Measurements from ENCODE around the gene NXN.
"Not testable (repeated sequence)": the region's sequence is repeated elsewhere in the genome, so short reads cannot be mapped to it uniquely, and the experiment has no call there.

GRCh38 chr17:755319-755961, 224.1 kb downstream of the NXN start:
- TF ChIP-seq POLR2A (IDR thresholded peaks at IDR 0.05; ENCODE audit: low read depth, low read length); POLR2AphosphoS5 (IDR thresholded peaks at IDR 0.05; ENCODE audit: low read depth, low read length); TAF1 (IDR thresholded peaks at IDR 0.05; ENCODE audit: borderline replicate concordance, low read depth, low read length): not testable (repeated sequence)
